NT2/D1 (cell line): ENCODE measurements around the gene FGF19.

Experiments
- DNase-seq: peaks from one replicate; pipeline ENCODE4 v3.0.0-alpha.2; 2011; ENCODE audit warnings: low read depth, low spot score
- H3K27me3 ChIP-seq: 2 replicates; pipeline ENCODE4 v1.6.0; 2011; ENCODE audit warnings: mild to moderate bottlenecking; ENCODE audit not compliant: insufficient read length, insufficient read depth
- H3K36me3 ChIP-seq: 2 replicates; pipeline ENCODE4 v1.6.1; 2011; ENCODE audit warnings: mild to moderate bottlenecking, low read length, mixed read lengths; ENCODE audit not compliant: insufficient read depth, insufficient read length
- H3K4me1 ChIP-seq: 2 replicates; pipeline ENCODE4 v1.5.1; 2011; ENCODE audit not compliant: insufficient read depth, insufficient read length
- H3K4me3 ChIP-seq: 2 replicates; pipeline ENCODE4 v1.5.1; 2011; ENCODE audit warnings: low read depth; ENCODE audit not compliant: insufficient read length
- H3K9ac ChIP-seq: 2 replicates; pipeline ENCODE4 v1.6.0; 2011; ENCODE audit warnings: low read depth; ENCODE audit not compliant: insufficient read length
- H3K9me3 ChIP-seq: 2 replicates; pipeline ENCODE4 v1.5.1; 2011; ENCODE audit warnings: mild to moderate bottlenecking, low read length; ENCODE audit not compliant: insufficient read depth
- SUZ12 ChIP-seq: IDR thresholded peaks from 2 replicates; pipeline ENCODE4 v1.6.1; 2011; ENCODE audit not compliant: insufficient read length, insufficient read depth; ENCODE audit errors: extremely low read depth
- YY1 ChIP-seq: IDR thresholded peaks from 2 replicates; pipeline ENCODE4 v1.6.1; 2011; ENCODE audit not compliant: insufficient read length, insufficient read depth
- ZNF274 ChIP-seq: IDR thresholded peaks from 2 replicates; pipeline ENCODE4 v1.6.1; 2011; ENCODE audit warnings: mild to moderate bottlenecking, low read depth, low read length

The FGF19 gene

DNA sequence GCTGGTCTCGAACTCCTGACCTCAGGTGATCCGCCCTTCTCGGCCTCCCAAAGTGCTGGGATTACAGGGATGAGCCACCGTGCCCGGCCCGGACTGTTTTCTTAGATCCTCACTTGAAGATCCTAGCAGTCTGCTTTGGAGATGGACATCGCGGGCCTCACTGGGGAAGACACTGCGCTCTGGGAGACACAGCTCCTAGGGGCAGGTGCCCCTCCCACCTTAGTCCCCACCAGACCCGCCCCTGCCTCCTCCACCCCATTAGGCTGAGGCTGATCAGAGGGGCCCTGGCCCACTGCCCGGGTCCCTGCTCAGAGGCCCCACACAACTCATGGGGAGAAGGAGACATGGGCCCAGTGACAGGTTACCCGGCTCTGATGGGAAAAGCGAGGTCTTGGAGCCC, 17.4 kb downstream of the FGF19 start:
- no peak overlapping the region for H3K9ac ChIP-seq
- H3K9me3 ChIP-seq: peaks cover 6% of the 10 kb centered on the region; the same call in 1 of the 2 replicates
- no peaks in the 10 kb centered on the region for H3K4me1 ChIP-seq
- no peak for DNase-seq
- H3K36me3 ChIP-seq: no peaks in the 10 kb centered on the region
- no peak for TF ChIP-seq SUZ12
- no peak for TF ChIP-seq YY1
- no peak for TF ChIP-seq ZNF274
- no peak overlapping the region for H3K4me3 ChIP-seq
- H3K27me3 ChIP-seq: peaks cover 16% of the 10 kb centered on the region

DNA sequence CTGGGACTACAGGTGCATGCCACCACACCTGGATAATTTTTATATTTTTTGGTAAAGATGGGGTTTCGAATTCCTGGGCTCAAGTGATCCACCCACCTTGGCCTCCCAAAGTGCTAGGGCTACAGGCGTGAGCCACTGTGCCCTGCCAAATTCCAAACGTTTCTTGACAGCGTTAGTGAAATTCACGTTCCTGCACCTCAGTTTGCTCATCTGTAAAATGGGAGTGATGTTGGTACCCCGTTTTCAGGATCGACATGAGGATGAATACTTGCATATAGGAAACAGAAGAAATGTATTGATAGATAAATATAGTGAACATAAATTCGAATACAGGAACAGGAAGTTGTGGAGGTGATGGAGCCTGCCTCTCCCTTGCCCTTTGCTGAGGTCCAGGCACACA, 18.5 kb downstream of the FGF19 start:
- DNase-seq: no peak
- H3K4me3 ChIP-seq: no peak overlapping the region

DNA sequence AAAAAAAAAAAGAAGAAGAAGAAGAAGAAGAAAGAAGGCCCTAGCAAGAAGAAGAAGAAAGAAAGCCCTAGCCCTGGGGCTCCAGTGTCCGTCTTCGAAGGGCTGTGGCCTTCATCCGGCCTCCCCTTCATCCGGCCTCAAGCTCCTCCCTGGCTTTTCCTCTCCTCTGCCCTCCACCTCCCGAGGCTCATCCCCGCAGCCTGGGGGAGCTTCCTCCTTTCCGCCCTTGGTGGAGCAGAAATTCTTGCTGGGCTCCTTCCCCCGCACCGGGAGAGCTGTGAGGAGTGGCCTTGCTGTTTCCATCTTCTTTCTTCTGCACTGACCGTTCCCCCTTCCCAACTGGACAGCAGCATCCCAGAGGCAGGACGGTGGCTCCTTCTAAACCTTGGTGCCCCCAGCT, 19.2 kb downstream of the FGF19 start:
- peaks cover 6% of the 10 kb centered on the region; the same call in 1 of the 2 replicates for H3K9me3 ChIP-seq
- no peak overlapping the region for H3K9ac ChIP-seq
- peaks cover 16% of the 10 kb centered on the region for H3K27me3 ChIP-seq
- no peak for DNase-seq
- no peaks in the 10 kb centered on the region for H3K36me3 ChIP-seq
- no peaks in the 10 kb centered on the region for H3K4me1 ChIP-seq
- H3K4me3 ChIP-seq: no peak overlapping the region
- no peak for TF ChIP-seq YY1
- TF ChIP-seq SUZ12: no peak
- TF ChIP-seq ZNF274: no peak

More for the DNA sequence above, 18.5 kb downstream of the FGF19 start:
- Histone ChIP-seq H3K4me1 (no peaks in the 10 kb centered on the region), H3K27me3 (peaks cover 16% of the 10 kb centered on the region), H3K9ac (no peak overlapping the region), H3K9me3 (peaks cover 6% of the 10 kb centered on the region; the same call in 1 of the 2 replicates), H3K36me3 (no peaks in the 10 kb centered on the region)
- TF ChIP-seq YY1 (no peak), SUZ12 (no peak)

DNA sequence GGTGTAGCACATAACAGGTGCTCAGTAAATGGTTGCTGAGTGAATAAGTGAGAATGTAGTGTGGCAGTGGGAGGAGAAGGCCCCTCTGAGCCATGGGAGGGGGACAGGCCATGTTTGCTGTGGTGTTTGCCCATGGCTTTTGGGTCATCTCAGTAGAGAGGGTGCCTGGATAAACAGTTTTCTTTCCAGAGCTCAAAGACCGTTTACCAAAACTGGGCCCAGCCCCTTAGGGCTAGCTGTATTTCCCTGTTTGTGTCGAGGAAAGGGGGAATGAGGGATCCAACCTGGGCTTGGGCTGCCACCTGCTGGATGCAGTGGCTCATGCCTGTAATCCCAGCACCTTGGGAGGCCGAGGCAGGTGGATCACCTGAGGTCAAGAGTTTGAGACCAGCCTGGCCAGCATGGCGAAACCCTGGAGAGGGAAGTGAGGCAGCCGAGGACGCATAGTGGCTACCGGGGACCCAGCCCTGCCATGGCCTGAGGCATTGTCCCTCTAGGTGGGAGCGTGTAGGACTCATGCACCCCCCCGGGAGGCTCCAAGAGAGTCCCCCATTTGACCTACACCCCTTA, 20.0 kb downstream of the FGF19 start:
- TF ChIP-seq YY1 (no peak), ZNF274 (no peak), SUZ12 (no peak)
- Histone ChIP-seq H3K27me3 (peaks cover 16% of the 10 kb centered on the region), H3K9ac (no peak overlapping the region), H3K36me3 (no peaks in the 10 kb centered on the region), H3K4me3 (no peak overlapping the region), H3K4me1 (no peaks in the 10 kb centered on the region), H3K9me3 (peaks cover 6% of the 10 kb centered on the region; the same call in 1 of the 2 replicates)
- no peak for DNase-seq

DNA sequence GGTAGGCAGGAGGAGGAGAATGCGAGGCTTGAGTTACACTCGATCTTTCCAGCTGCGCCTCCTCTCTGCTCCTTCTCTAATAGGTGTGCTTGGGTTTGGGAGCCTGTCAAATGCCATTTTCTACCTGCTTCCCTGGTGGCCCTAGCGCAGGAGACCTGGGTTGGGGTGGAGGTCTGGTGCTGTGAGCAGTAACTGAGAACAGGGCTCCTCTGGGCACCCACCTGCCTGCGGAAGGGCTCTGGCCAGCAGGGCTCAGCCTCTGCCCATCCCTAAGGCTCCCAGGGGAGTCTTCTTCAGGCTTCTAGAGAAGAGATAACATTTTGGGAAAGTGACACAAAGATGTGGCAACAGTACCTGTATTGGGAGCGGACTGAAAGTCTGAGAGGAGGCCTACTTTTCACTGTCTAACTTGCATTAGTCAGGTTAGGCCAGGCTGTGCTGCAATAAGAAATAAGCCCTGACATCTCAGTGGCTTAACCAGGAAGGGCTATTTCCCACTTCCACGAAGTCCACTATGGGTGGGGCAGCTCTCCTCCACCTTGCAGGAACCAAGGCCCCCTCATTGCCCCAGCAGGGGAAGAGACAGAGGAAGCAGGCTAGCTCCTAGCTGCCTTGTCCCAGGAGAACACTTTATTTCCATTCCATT, 21.0 kb downstream of the FGF19 start:
- no peak overlapping the region for H3K4me3 ChIP-seq
- no peak overlapping the region for H3K9ac ChIP-seq

DNA sequence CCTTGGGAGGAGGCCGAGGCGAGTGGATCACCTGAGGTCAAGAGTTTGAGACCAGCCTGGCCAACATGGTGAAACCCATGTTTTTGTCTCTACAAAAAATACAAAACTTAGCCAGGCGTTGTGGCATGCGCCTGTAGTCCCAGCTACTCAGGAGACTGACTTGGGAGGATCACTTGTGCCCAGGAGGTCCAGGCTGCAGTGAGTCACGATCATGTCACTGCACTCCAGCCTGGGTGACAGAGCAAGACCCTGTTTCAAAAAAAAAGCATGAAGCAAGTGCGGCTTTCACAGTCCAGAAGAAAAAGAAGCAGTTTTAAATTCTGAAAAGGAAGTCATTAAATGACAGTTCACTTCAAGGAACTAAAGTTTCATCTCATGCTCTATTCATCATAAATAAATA, 21.6 kb downstream of the FGF19 start:
- H3K9me3 ChIP-seq: peaks cover 6% of the 10 kb centered on the region; the same call in 1 of the 2 replicates

More for the DNA sequence above, 21.0 kb downstream of the FGF19 start:
- no peaks in the 10 kb centered on the region for H3K36me3 ChIP-seq
- H3K9me3 ChIP-seq: peaks cover 6% of the 10 kb centered on the region; the same call in 1 of the 2 replicates
- no peaks in the 10 kb centered on the region for H3K4me1 ChIP-seq
- peaks cover 16% of the 10 kb centered on the region for H3K27me3 ChIP-seq
- no peak for DNase-seq
- no peak for TF ChIP-seq SUZ12
- TF ChIP-seq ZNF274: no peak
- TF ChIP-seq YY1: no peak

DNA sequence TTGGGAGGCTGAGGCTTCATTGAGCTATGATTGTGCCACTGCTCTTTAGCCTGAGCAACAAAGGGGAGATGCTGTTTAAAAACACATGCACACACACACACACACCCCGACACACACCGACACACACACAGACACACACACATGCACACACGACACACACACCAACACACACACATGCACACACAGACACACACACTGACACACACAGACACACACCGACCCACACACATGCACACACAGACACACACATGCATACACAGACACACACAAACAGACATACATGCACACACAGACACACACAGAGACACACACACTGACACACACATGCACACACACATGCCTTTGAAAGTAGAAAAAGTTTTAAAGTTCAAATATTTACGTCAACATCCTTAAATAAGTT, 23.1 kb downstream of the FGF19 start:
- H3K9ac ChIP-seq: no peak overlapping the region
- H3K9me3 ChIP-seq: peaks cover 6% of the 10 kb centered on the region; the same call in 1 of the 2 replicates
- no peaks in the 10 kb centered on the region for H3K4me1 ChIP-seq
- H3K36me3 ChIP-seq: no peaks in the 10 kb centered on the region
- no peak overlapping the region for H3K4me3 ChIP-seq
- TF ChIP-seq YY1 (no peak), SUZ12 (no peak), ZNF274 (no peak)
- peaks cover 10% of the 10 kb centered on the region for H3K27me3 ChIP-seq
- DNase-seq: no peak

More for the DNA sequence above, 21.6 kb downstream of the FGF19 start:
- no peaks in the 10 kb centered on the region for H3K36me3 ChIP-seq
- TF ChIP-seq YY1: no peak
- no peak for TF ChIP-seq ZNF274
- TF ChIP-seq SUZ12: no peak
- DNase-seq: no peak
- peaks cover 16% of the 10 kb centered on the region for H3K27me3 ChIP-seq
- no peak overlapping the region for H3K4me3 ChIP-seq
- H3K9ac ChIP-seq: no peak overlapping the region
- no peaks in the 10 kb centered on the region for H3K4me1 ChIP-seq
